HepG2 (cell line): ENCODE data around the gene TTLL10. TPM values are rescaled to one million over a fixed set of nuclear protein-coding genes. Genes with fewer than 3 reads are reported as not detected.

Source experiments
- ARID4A ChIP-seq: sonication (generic); formaldehyde crosslinking; IDR thresholded peaks from 2 replicates; pipeline ENCODE4 v1.5.0; 2020; ENCODE audit warnings: mild to moderate bottlenecking, missing genetic modification reagents, borderline replicate concordance
- FUBP1 ChIP-seq: sonication (generic); formaldehyde crosslinking; IDR thresholded peaks from 2 replicates; pipeline ENCODE4 v1.5.1; 2020; ENCODE audit warnings: missing genetic modification reagents, mild to moderate bottlenecking, borderline replicate concordance
- GPN1 ChIP-seq: sonication (generic); formaldehyde crosslinking; IDR thresholded peaks from 2 replicates; pipeline ENCODE4 v1.5.1; 2020; ENCODE audit warnings: missing genetic modification reagents, borderline replicate concordance
- KIAA2018 ChIP-seq: sonication (generic); formaldehyde crosslinking; IDR thresholded peaks from 2 replicates; pipeline ENCODE4 v1.5.0; 2020; ENCODE audit warnings: mild to moderate bottlenecking, missing genetic modification reagents, borderline replicate concordance
- LCORL ChIP-seq, 2 experiments: fragments of 450-650 bp in 1 of 2; sonication (generic) in 1 of 2; formaldehyde crosslinking in 1 of 2; IDR thresholded peaks; 2 replicates each; pipeline versions ENCODE4 v1.5.0 to v1.6.1; 2017 to 2020; ENCODE audit warnings: antibody characterized with exemption in 1 of 2, missing genetic modification reagents in 1 of 2
- MATR3 ChIP-seq: sonication (generic); formaldehyde crosslinking; IDR thresholded peaks from 2 replicates; pipeline ENCODE4 v1.4.0; 2020; ENCODE audit warnings: missing genetic modification reagents
- POLR2G ChIP-seq: fragments of 200-400 bp; formaldehyde crosslinking; IDR thresholded peaks from 2 replicates; pipeline ENCODE4 v1.6.1; 2018; ENCODE audit warnings: mild to moderate bottlenecking, low read depth, low read length, moderate library complexity
- TMF1 ChIP-seq: sonication (generic); formaldehyde crosslinking; IDR thresholded peaks from 2 replicates; pipeline ENCODE4 v1.8.1; 2022; ENCODE audit warnings: low read depth, missing genetic modification reagents
- ZBTB20 ChIP-seq: sonication (generic); formaldehyde crosslinking; IDR thresholded peaks from 2 replicates; pipeline ENCODE4 v1.8.1; 2023; ENCODE audit warnings: missing genetic modification reagents, low read depth, mild to moderate bottlenecking, borderline replicate concordance
- ZNF230 ChIP-seq: sonication (generic); formaldehyde crosslinking; IDR thresholded peaks from 2 replicates; pipeline ENCODE4 v1.4.0; 2020; ENCODE audit warnings: mild to moderate bottlenecking, missing genetic modification reagents
- ZNF563 ChIP-seq: sonication (generic); formaldehyde crosslinking; IDR thresholded peaks from 2 replicates; pipeline ENCODE4 v1.8.0; 2022; ENCODE audit warnings: mild to moderate bottlenecking, moderate library complexity, missing genetic modification reagents
- ZNF674 ChIP-seq: sonication (generic); formaldehyde crosslinking; IDR thresholded peaks from 2 replicates; pipeline ENCODE4 v1.5.0; 2020; ENCODE audit warnings: low read depth, mild to moderate bottlenecking, missing genetic modification reagents
- ZNF761 ChIP-seq: sonication (generic); formaldehyde crosslinking; conservative IDR thresholded peaks from 2 replicates; pipeline ENCODE4 v1.4.0; 2020; ENCODE audit warnings: mild to moderate bottlenecking, missing genetic modification reagents
- polyA plus RNA-seq, 8 experiments: library from polyadenylated mRNA; depleted of rRNA in 3 of 8; stranded (reverse) in 7 of 8; unstranded in 1 of 8; fragments of >200 nt; fragmentation: Illumina TruSeq in 4 of 8; extraction: Trizol in 4 of 8; gene quantifications; 2 replicates each; pipeline versions ENCODE4 v1.2.1 to v1.2.3, GENCODE V29; 2011 to 2016; ENCODE audit warnings: low read depth in 4 of 8, missing spikeins in 1 of 8, mixed read lengths in 1 of 8; ENCODE audit not compliant: insufficient read depth in 1 of 8
- total RNA-seq, 5 experiments: library from RNA; depleted of rRNA; stranded (reverse); fragments of >200 nt; fragmentation: Illumina TruSeq; extraction: Trizol; gene quantifications; 2 replicates each; pipeline ENCODE4 v1.2.3, GENCODE V29; 2016; ENCODE audit warnings: low read depth in 1 of 5

The TTLL10 gene
- total and polyA plus RNA-seq, 2 of the 13 experiments (the other 11 are each of a cell fraction or from before 2014, with no cell fraction given) = not detected

- TF ChIP-seq ZNF674 (no peak), FUBP1 (CRISPR knock-in tag) (no peak), LCORL (IDR thresholded peaks at IDR 0.05) (no peak), LCORL (CRISPR knock-in tag; IDR thresholded peaks at IDR 0.05) (0 out of 2 replicates have a peak, but pooled peaks have one; percentile 28), POLR2G (peak; percentile 78), KIAA2018 (CRISPR knock-in tag) (no peak), ZNF230 (no peak), TMF1 (CRISPR knock-in tag) (0 out of 2 replicates have a peak, but pooled peaks have one; percentile 18), ZNF563 (peak; percentile 54; the same call in 1 of the 2 replicates), ZNF761 (CRISPR knock-in tag) (no peak), ARID4A (CRISPR knock-in tag) (no peak), GPN1 (CRISPR knock-in tag) (no peak), MATR3 (no peak), ZBTB20 (CRISPR knock-in tag) (no peak)
These were observed 67.3 kb downstream of the TTLL10 start (continued) for GRCh38 chr1:1240822-1241587.
